ENCODE results near the gene WDFY4. TPM values are rescaled to one million over a fixed set of nuclear protein-coding genes. Genes with fewer than 3 reads are reported as not detected.
"Not testable (repeated sequence)": the region's sequence is repeated elsewhere in the genome, so short reads cannot be mapped to it uniquely, and the experiment has no call there.

WDFY4 gene
- total RNA-seq, result 1 to 10 TPM in 1 of 3 donors, under 1 TPM in 2; 0.53 to 3.9 (median 0.89) TPM

- ATAC-seq, result no peak
- H3K36me3 Mint-ChIP-seq (ENCODE audit: insufficient read depth), result no peaks in the 10 kb centered on the region
- DNase-seq, result no peak
- no peaks in the 10 kb centered on the region for H3K4me1 Mint-ChIP-seq (ENCODE audit: low read depth)
- H3K9me3 Mint-ChIP-seq, result no peaks in the 10 kb centered on the region
- H3K27me3 Mint-ChIP-seq (ENCODE audit: low read depth), result peaks cover 9% of the 10 kb centered on the region
- H3K4me3 Mint-ChIP-seq, result peak within 1 kb of the TSS; percentile 64
These were observed at the start of gene WDFY4 for GRCh38 chr10:48684792-48685623. WDFY4 (plus strand) TSS chr10:48684873; CDS start chr10:48709733, 24,860 bp downstream.

- Mint-ChIP-seq H3K9me3 (peaks cover 8% of the 10 kb centered on the region), H3K4me3 (no peak overlapping the region), H3K4me1 (ENCODE audit: low read depth) (peaks cover 19% of the 10 kb centered on the region), H3K36me3 (ENCODE audit: insufficient read depth) (no peaks in the 10 kb centered on the region), H3K27me3 (ENCODE audit: low read depth) (peaks cover 35% of the 10 kb centered on the region)
- no peak for ATAC-seq
- DNase-seq, result no peak
These were observed 49.6 kb upstream of the WDFY4 start for GRCh38 chr10:48634984-48635557.

GRCh38 chr10:48636231-48636630 lies 48.4 kb upstream of the WDFY4 start:
- peaks cover 16% of the 10 kb centered on the region for H3K9me3 Mint-ChIP-seq
- peaks cover 19% of the 10 kb centered on the region for H3K4me1 Mint-ChIP-seq (ENCODE audit: low read depth)
- DNase-seq (no peak), ATAC-seq (no peak)
- peaks cover 35% of the 10 kb centered on the region for H3K27me3 Mint-ChIP-seq (ENCODE audit: low read depth)
- no peak overlapping the region for H3K4me3 Mint-ChIP-seq
- no peaks in the 10 kb centered on the region for H3K36me3 Mint-ChIP-seq (ENCODE audit: insufficient read depth)

- Mint-ChIP-seq H3K27me3 (ENCODE audit: low read depth) (peaks cover 37% of the 10 kb centered on the region), H3K4me3 (no peak overlapping the region), H3K9me3 (peaks cover 20% of the 10 kb centered on the region), H3K4me1 (ENCODE audit: low read depth) (peaks cover 19% of the 10 kb centered on the region), H3K36me3 (ENCODE audit: insufficient read depth) (no peaks in the 10 kb centered on the region)
- ATAC-seq, result no peak
- no peak for DNase-seq
These were observed 47.8 kb upstream of the WDFY4 start for GRCh38 chr10:48636901-48637300.

- no peak for ATAC-seq
- peaks cover 38% of the 10 kb centered on the region for H3K27me3 Mint-ChIP-seq (ENCODE audit: low read depth)
- H3K4me1 Mint-ChIP-seq (ENCODE audit: low read depth), result peaks cover 19% of the 10 kb centered on the region
- no peak for DNase-seq
- H3K4me3 Mint-ChIP-seq, result no peak overlapping the region
- peaks cover 23% of the 10 kb centered on the region for H3K9me3 Mint-ChIP-seq
- H3K36me3 Mint-ChIP-seq (ENCODE audit: insufficient read depth), result no peaks in the 10 kb centered on the region
These were observed 46.5 kb upstream of the WDFY4 start for GRCh38 chr10:48638158-48638557.

- Mint-ChIP-seq H3K9me3 (peaks cover 23% of the 10 kb centered on the region), H3K4me1 (ENCODE audit: low read depth) (peaks cover 13% of the 10 kb centered on the region), H3K27me3 (ENCODE audit: low read depth) (peaks cover 42% of the 10 kb centered on the region), H3K36me3 (ENCODE audit: insufficient read depth) (no peaks in the 10 kb centered on the region), H3K4me3 (no peak overlapping the region)
- DNase-seq (no peak), ATAC-seq (no peak)
These were observed 45.7 kb upstream of the WDFY4 start for GRCh38 chr10:48638739-48639527.

- ATAC-seq (no peak), DNase-seq (no peak)
- H3K4me3 Mint-ChIP-seq, result no peak overlapping the region
- H3K27me3 Mint-ChIP-seq (ENCODE audit: low read depth), result peaks cover 44% of the 10 kb centered on the region
- no peaks in the 10 kb centered on the region for H3K36me3 Mint-ChIP-seq (ENCODE audit: insufficient read depth)
- H3K4me1 Mint-ChIP-seq (ENCODE audit: low read depth), result peaks cover 6% of the 10 kb centered on the region
- H3K9me3 Mint-ChIP-seq, result peaks cover 23% of the 10 kb centered on the region
These were observed 45.0 kb upstream of the WDFY4 start for GRCh38 chr10:48639632-48640031.

- DNase-seq (no peak), ATAC-seq (no peak)
- Mint-ChIP-seq H3K4me3 (no peak overlapping the region), H3K36me3 (ENCODE audit: insufficient read depth) (no peaks in the 10 kb centered on the region), H3K9me3 (peaks cover 23% of the 10 kb centered on the region), H3K27me3 (ENCODE audit: low read depth) (peaks cover 44% of the 10 kb centered on the region), H3K4me1 (ENCODE audit: low read depth) (no peaks in the 10 kb centered on the region)
These were observed 44.3 kb upstream of the WDFY4 start for GRCh38 chr10:48640326-48640725.

GRCh38 chr10:48641099-48641690 lies 43.5 kb upstream of the WDFY4 start:
- DNase-seq; H3K4me3 Mint-ChIP-seq; H3K4me1 Mint-ChIP-seq (ENCODE audit: low read depth); H3K36me3 Mint-ChIP-seq (ENCODE audit: insufficient read depth); ATAC-seq: not testable (repeated sequence)
- Mint-ChIP-seq H3K9me3 (peaks cover 23% of the 10 kb centered on the region), H3K27me3 (ENCODE audit: low read depth) (peaks cover 37% of the 10 kb centered on the region)

- no peak for ATAC-seq
- Mint-ChIP-seq H3K4me3 (no peak overlapping the region), H3K9me3 (peaks cover 10% of the 10 kb centered on the region), H3K27me3 (ENCODE audit: low read depth) (peaks cover 9% of the 10 kb centered on the region), H3K36me3 (ENCODE audit: insufficient read depth) (no peaks in the 10 kb centered on the region), H3K4me1 (ENCODE audit: low read depth) (no peaks in the 10 kb centered on the region)
- DNase-seq, result no peak
These were observed 39.1 kb upstream of the WDFY4 start for GRCh38 chr10:48645600-48645999.

GRCh38 chr10:48647073-48647472 lies 37.6 kb upstream of the WDFY4 start:
- not testable (repeated sequence) for ATAC-seq; H3K27me3 Mint-ChIP-seq (ENCODE audit: low read depth); H3K4me3 Mint-ChIP-seq; H3K4me1 Mint-ChIP-seq (ENCODE audit: low read depth); H3K9me3 Mint-ChIP-seq; H3K36me3 Mint-ChIP-seq (ENCODE audit: insufficient read depth); DNase-seq

- Mint-ChIP-seq H3K27me3 (ENCODE audit: low read depth) (peaks cover 11% of the 10 kb centered on the region), H3K4me3 (no peak overlapping the region), H3K9me3 (no peaks in the 10 kb centered on the region), H3K36me3 (ENCODE audit: insufficient read depth) (no peaks in the 10 kb centered on the region), H3K4me1 (ENCODE audit: low read depth) (no peaks in the 10 kb centered on the region)
- no peak for DNase-seq
- no peak for ATAC-seq
These were observed 36.3 kb upstream of the WDFY4 start for GRCh38 chr10:48648172-48648942.

- no peaks in the 10 kb centered on the region for H3K36me3 Mint-ChIP-seq (ENCODE audit: insufficient read depth)
- DNase-seq, result no peak
- H3K4me3 Mint-ChIP-seq, result no peak overlapping the region
These were observed 35.2 kb upstream of the WDFY4 start for GRCh38 chr10:48649349-48649944.

More at GRCh38 chr10:48649349-48649944, 35.2 kb upstream of the WDFY4 start:
- H3K4me1 Mint-ChIP-seq (ENCODE audit: low read depth), result no peaks in the 10 kb centered on the region
- H3K27me3 Mint-ChIP-seq (ENCODE audit: low read depth), result peaks cover 11% of the 10 kb centered on the region
- no peaks in the 10 kb centered on the region for H3K9me3 Mint-ChIP-seq
- no peak for ATAC-seq

All from activated T-cell treated with anti-CD3 and anti-CD28 coated beads, Interleukin-2, amount 50 U/mL, for 4 hours (primary cell).